ENCODE measurements around the gene OR14C36.
"Not testable (repeated sequence)": the region's sequence is repeated elsewhere in the genome, so short reads cannot be mapped to it uniquely, and the experiment has no call there.

OR14C36 gene

GRCh38 chr1:248348475-248348874, at the start of gene OR14C36:
Gene OR14C36 (plus strand): TSS chr1:248348775. CDS start chr1:248348775, 0 bp downstream.
- no peak for DNase-seq
- TF ChIP-seq POLR2A (IDR thresholded peaks at IDR 0.05; ENCODE audit: low read length) = no peak
- no peak for TF ChIP-seq GATA1 (IDR thresholded peaks at IDR 0.05; ENCODE audit: low read depth, low read length)

GRCh38 chr1:248303324-248303723, 45.3 kb upstream of the OR14C36 start, which contains the start of gene OR2T12:
Gene OR2T12 (minus strand): TSS chr1:248303424. CDS start chr1:248295578, 7,846 bp downstream.
- DNase-seq = no peak
- TF ChIP-seq POLR2A (IDR thresholded peaks at IDR 0.05; ENCODE audit: low read length) = no peak
- TF ChIP-seq GATA1 (IDR thresholded peaks at IDR 0.05; ENCODE audit: low read depth, low read length) = no peak

- not testable (repeated sequence) for DNase-seq
Measured at GRCh38 chr1:248305672-248306071, 42.9 kb upstream of the OR14C36 start.

- no peak for DNase-seq
- no peak for TF ChIP-seq GATA1 (IDR thresholded peaks at IDR 0.05; ENCODE audit: low read depth, low read length)
- TF ChIP-seq POLR2A (IDR thresholded peaks at IDR 0.05; ENCODE audit: low read length) = no peak
Measured at GRCh38 chr1:248306103-248306502, 42.5 kb upstream of the OR14C36 start.

- not testable (repeated sequence) for DNase-seq
Measured at GRCh38 chr1:248306740-248307139, 41.8 kb upstream of the OR14C36 start.

- no peak for DNase-seq
Measured at GRCh38 chr1:248316796-248317195, 31.8 kb upstream of the OR14C36 start.

GRCh38 chr1:248324468-248324867, 24.1 kb upstream of the OR14C36 start, which contains the start of gene OR2M7:
Gene OR2M7 (minus strand): TSS chr1:248324568. CDS start chr1:248324568, 0 bp downstream.
- TF ChIP-seq GATA1 (IDR thresholded peaks at IDR 0.05; ENCODE audit: low read depth, low read length) = no peak
- TF ChIP-seq POLR2A (IDR thresholded peaks at IDR 0.05; ENCODE audit: low read length) = no peak

More at GRCh38 chr1:248316796-248317195, 31.8 kb upstream of the OR14C36 start:
- no peak for TF ChIP-seq POLR2A (IDR thresholded peaks at IDR 0.05; ENCODE audit: low read length)
- no peak for TF ChIP-seq GATA1 (IDR thresholded peaks at IDR 0.05; ENCODE audit: low read depth, low read length)

GRCh38 chr1:248343451-248343850, 5.1 kb upstream of the OR14C36 start:
- TF ChIP-seq POLR2A (IDR thresholded peaks at IDR 0.05; ENCODE audit: low read length) (no peak), GATA1 (IDR thresholded peaks at IDR 0.05; ENCODE audit: low read depth, low read length) (no peak)
- no peak for DNase-seq

More at GRCh38 chr1:248324468-248324867, 24.1 kb upstream of the OR14C36 start, which contains the start of gene OR2M7:
- no peak for DNase-seq

GRCh38 chr1:248359415-248359814, 10.8 kb downstream of the OR14C36 start:
- TF ChIP-seq POLR2A (IDR thresholded peaks at IDR 0.05; ENCODE audit: low read length) = no peak
- no peak for TF ChIP-seq GATA1 (IDR thresholded peaks at IDR 0.05; ENCODE audit: low read depth, low read length)
- DNase-seq = no peak

GRCh38 chr1:248361121-248361715, 12.6 kb downstream of the OR14C36 start, which contains the start of gene OR2T4:
Gene OR2T4 (plus strand): TSS chr1:248361665. CDS start chr1:248361665, 0 bp downstream.
- no peak for DNase-seq
- no peak for TF ChIP-seq POLR2A (IDR thresholded peaks at IDR 0.05; ENCODE audit: low read length)
- no peak for TF ChIP-seq GATA1 (IDR thresholded peaks at IDR 0.05; ENCODE audit: low read depth, low read length)

- DNase-seq = no peak
- TF ChIP-seq POLR2A (IDR thresholded peaks at IDR 0.05; ENCODE audit: low read length) (no peak), GATA1 (IDR thresholded peaks at IDR 0.05; ENCODE audit: low read depth, low read length) (no peak)
Measured at GRCh38 chr1:248366609-248367008, 18.0 kb downstream of the OR14C36 start.

GRCh38 chr1:248372394-248372793, 23.8 kb downstream of the OR14C36 start:
- no peak for TF ChIP-seq POLR2A (IDR thresholded peaks at IDR 0.05; ENCODE audit: low read length)
- TF ChIP-seq GATA1 (IDR thresholded peaks at IDR 0.05; ENCODE audit: low read depth, low read length) = no peak
- DNase-seq = no peak

- TF ChIP-seq GATA1 (IDR thresholded peaks at IDR 0.05; ENCODE audit: low read depth, low read length) (no peak), POLR2A (IDR thresholded peaks at IDR 0.05; ENCODE audit: low read length) (no peak)
- no peak for DNase-seq
Measured at GRCh38 chr1:248373761-248374160, 25.2 kb downstream of the OR14C36 start.

GRCh38 chr1:248375446-248375845, 26.9 kb downstream of the OR14C36 start, which contains the start of gene OR2T6:
Gene OR2T6 (plus strand): TSS chr1:248375746. CDS start chr1:248387609, 11,863 bp downstream.
- no peak for DNase-seq
- no peak for TF ChIP-seq POLR2A (IDR thresholded peaks at IDR 0.05; ENCODE audit: low read length)

- DNase-seq = no peak
- TF ChIP-seq POLR2A (IDR thresholded peaks at IDR 0.05; ENCODE audit: low read length) = no peak
- no peak for TF ChIP-seq GATA1 (IDR thresholded peaks at IDR 0.05; ENCODE audit: low read depth, low read length)
Measured at GRCh38 chr1:248376916-248377315, 28.3 kb downstream of the OR14C36 start.

Data from erythroblast (primary cell).